HL-60 (cell line): ENCODE results near the gene CCT8.

Source experiments
- GABPA ChIP-seq: IDR thresholded peaks from 2 replicates; pipeline ENCODE4 v1.6.1; 2012; ENCODE audit warnings: low read depth
- POLR2AphosphoS5 ChIP-seq: IDR thresholded peaks from 2 replicates; pipeline ENCODE4 v1.6.1; 2012; ENCODE audit warnings: low read depth
- TF ChIP-seq, protein P1 (sequence below): IDR thresholded peaks from one replicate; pipeline ENCODE4 v1.5.1; 2011; ENCODE audit warnings: low read length, control low read depth, inconsistent platforms; ENCODE audit not compliant: insufficient read depth
- TF ChIP-seq, protein P2 (sequence below): IDR thresholded peaks from 2 replicates; pipeline ENCODE4 v1.6.1; 2012; ENCODE audit warnings: low read depth; ENCODE audit not compliant: insufficient replicate concordance

DNA sequence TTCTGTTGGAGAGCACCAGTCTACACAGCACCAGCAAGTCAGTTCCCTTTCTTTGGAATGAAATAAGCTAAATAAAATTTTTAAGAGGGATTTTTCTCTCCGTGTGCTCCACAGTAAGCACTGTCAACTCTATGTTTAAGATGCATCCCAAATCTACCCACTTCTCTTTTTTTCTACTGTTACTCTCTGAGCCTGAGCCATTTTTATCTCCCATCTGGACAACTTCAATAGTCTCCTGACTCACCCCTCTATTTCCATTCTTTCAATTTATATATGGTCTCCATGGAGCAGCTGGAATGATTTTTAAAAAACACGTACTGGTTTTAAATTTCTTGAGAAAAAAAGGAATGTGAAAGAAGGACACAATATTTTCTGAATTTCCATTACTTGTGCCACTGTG is 24.7 kb upstream of the CCT8 start:
- TF ChIP-seq, protein P1, sequence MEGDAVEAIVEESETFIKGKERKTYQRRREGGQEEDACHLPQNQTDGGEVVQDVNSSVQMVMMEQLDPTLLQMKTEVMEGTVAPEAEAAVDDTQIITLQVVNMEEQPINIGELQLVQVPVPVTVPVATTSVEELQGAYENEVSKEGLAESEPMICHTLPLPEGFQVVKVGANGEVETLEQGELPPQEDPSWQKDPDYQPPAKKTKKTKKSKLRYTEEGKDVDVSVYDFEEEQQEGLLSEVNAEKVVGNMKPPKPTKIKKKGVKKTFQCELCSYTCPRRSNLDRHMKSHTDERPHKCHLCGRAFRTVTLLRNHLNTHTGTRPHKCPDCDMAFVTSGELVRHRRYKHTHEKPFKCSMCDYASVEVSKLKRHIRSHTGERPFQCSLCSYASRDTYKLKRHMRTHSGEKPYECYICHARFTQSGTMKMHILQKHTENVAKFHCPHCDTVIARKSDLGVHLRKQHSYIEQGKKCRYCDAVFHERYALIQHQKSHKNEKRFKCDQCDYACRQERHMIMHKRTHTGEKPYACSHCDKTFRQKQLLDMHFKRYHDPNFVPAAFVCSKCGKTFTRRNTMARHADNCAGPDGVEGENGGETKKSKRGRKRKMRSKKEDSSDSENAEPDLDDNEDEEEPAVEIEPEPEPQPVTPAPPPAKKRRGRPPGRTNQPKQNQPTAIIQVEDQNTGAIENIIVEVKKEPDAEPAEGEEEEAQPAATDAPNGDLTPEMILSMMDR = no peak
- TF ChIP-seq POLR2AphosphoS5 = no peak
- no peak for TF ChIP-seq GABPA
- TF ChIP-seq, protein P2, sequence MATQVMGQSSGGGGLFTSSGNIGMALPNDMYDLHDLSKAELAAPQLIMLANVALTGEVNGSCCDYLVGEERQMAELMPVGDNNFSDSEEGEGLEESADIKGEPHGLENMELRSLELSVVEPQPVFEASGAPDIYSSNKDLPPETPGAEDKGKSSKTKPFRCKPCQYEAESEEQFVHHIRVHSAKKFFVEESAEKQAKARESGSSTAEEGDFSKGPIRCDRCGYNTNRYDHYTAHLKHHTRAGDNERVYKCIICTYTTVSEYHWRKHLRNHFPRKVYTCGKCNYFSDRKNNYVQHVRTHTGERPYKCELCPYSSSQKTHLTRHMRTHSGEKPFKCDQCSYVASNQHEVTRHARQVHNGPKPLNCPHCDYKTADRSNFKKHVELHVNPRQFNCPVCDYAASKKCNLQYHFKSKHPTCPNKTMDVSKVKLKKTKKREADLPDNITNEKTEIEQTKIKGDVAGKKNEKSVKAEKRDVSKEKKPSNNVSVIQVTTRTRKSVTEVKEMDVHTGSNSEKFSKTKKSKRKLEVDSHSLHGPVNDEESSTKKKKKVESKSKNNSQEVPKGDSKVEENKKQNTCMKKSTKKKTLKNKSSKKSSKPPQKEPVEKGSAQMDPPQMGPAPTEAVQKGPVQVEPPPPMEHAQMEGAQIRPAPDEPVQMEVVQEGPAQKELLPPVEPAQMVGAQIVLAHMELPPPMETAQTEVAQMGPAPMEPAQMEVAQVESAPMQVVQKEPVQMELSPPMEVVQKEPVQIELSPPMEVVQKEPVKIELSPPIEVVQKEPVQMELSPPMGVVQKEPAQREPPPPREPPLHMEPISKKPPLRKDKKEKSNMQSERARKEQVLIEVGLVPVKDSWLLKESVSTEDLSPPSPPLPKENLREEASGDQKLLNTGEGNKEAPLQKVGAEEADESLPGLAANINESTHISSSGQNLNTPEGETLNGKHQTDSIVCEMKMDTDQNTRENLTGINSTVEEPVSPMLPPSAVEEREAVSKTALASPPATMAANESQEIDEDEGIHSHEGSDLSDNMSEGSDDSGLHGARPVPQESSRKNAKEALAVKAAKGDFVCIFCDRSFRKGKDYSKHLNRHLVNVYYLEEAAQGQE = no peak
